EL (cell line): ENCODE measurements around the gene TMEM184A.
"Not testable (repeated sequence)": the region's sequence is repeated elsewhere in the genome, so short reads cannot be mapped to it uniquely, and the experiment has no call there.

Source experiments
- DNase-seq: peaks from one replicate; pipeline ENCODE4 v3.0.0-alpha.2; 2016

Gene TMEM184A

DNA sequence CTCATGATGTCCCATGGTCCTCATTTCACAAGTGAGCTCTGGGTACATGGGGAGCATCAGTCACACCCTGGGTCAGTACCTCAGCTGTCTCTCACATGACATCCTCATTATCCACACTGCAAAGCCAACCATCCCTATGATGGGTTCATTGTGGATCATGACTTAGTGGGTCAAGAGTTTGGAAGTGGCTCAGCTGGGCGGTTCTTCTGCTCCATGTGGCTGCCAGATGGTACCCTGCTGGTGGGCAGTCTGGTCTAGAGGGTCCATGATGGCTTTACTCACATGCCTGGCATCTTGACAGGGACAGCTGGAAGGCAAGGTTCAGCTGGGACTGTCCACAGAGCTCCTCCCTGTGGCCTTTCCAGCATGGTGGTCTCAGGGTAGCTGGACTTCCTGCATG lies 33.0 kb upstream of the TMEM184A start:
- DNase-seq, result no peak

GRCh38 chr7:1587738-1588137 lies 31.7 kb upstream of the TMEM184A start:
- DNase-seq, result no peak

DNA sequence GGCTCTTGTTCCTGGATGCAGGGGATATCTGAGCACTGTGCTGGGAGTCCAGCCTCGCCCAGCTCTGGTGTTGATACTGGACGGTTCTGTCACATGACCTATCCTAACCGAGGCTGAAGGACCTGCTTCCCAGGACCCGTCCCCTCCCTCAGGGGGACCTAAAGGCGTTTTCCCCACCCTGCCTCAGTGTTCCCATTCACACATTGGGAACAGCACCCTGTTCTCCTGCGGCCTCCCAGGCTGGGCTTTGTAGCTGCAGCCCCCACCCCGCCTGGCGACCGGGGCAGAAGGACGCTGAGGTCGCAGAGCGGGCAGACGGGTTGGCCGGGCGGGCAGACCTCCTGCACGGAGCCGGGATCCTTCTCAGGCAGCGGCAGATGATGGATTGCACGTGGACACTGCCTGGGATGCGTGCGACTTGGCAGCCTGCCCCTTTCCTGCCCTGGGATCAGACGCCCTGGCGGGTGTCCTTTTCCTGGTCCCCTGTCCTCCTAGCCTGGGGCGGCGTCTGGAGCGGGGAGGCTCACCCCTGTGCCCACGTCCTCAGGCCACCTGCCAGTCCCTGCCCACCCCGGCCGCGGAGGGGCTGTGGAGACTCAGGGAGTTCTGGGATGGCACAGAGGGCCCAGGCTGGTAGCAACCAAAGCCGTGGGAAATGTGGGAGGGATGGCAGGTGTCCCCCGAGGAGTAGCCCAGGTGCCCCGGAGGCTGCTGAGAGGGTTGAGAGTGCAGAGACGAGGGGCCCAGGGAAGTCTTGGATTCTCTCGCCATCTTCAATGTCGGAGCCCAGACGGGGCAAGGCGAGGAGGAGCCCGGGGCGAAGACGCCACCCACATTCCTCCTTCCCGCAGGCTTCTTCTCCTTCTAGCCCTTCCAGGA lies 31.1 kb upstream of the TMEM184A start:
- no peak for DNase-seq

- no peak for DNase-seq
Measured at GRCh38 chr7:1586126-1586826, 30.3 kb upstream of the TMEM184A start.

GRCh38 chr7:1585142-1585981 lies 29.4 kb upstream of the TMEM184A start:
- DNase-seq, result no peak

GRCh38 chr7:1584700-1585099 lies 28.7 kb upstream of the TMEM184A start:
- no peak for DNase-seq

GRCh38 chr7:1583241-1583930 lies 27.4 kb upstream of the TMEM184A start:
- DNase-seq, result not testable (repeated sequence)

- no peak for DNase-seq
Measured at GRCh38 chr7:1580422-1581030, 24.5 kb upstream of the TMEM184A start.

- peak; percentile 60 for DNase-seq
Measured at GRCh38 chr7:1579481-1580421, 23.7 kb upstream of the TMEM184A start.

DNA sequence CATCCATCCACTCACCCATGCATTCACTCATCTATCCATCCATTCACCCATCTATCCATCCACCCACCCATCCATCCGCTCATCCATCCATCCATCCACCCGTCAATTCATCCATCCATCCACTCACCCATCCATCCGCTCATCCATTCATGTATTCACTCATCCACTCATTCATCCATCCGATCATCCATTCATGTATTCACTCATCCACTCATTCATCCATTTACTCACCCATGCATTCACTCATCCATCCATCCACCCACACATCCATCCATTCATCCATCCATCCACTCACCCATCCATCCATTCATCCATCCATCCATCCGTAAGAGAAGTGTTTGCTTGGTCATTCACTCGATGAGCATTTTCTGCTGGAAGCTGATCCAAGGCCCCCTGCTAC lies 22.5 kb upstream of the TMEM184A start:
- DNase-seq, result no peak

- no peak for DNase-seq
Measured at GRCh38 chr7:1576521-1577253, 20.7 kb upstream of the TMEM184A start.

DNA sequence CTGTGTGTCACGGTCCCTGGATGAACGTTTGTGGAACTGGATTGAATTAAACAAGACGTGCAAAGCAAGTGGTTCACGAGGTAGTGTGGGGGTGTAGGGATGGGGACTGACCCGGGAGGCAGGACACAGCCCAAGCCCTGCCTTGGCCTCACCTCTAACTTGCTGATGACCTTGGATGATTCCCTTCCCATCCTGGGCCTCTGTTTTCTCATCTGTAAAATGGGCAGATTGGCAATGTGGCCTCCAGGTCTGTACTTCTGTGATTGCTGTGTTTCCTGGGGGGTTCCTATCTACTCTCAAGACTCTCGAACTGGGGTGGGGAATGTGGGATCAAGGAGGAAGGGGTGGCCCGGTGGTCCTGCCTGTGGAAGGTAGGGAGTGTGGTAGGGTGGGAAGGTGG lies 19.8 kb upstream of the TMEM184A start:
- no peak for DNase-seq

GRCh38 chr7:1572111-1572822 lies 16.3 kb upstream of the TMEM184A start:
- no peak for DNase-seq

- peak; percentile 89 for DNase-seq
Measured at GRCh38 chr7:1569833-1570632, 14.0 kb upstream of the TMEM184A start, which contains the start of gene PSMG3. TSS of gene PSMG3 (minus strand) at chr7:1570032. CDS start at chr7:1569339, 693 bp downstream.

DNA sequence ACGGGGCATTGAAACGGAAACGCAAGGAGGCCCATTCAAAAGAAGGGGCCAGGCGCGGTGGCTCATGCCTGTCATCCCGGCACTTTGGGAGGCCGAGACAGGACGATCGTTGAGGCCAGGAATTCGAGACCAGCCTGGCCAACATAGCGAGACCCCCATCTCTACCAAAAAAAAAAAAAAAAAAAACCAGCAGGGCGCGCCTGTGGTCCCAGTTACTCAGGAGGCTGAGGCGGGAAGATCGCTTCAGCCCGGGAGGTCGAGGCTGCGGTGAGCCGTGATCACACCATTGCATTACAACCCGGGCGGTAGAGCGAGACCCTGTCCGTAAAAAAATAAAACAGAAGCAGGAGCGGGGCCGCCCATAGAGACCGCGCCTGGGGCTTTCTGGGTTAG lies 13.4 kb upstream of the TMEM184A start:
- DNase-seq, result no peak

DNA sequence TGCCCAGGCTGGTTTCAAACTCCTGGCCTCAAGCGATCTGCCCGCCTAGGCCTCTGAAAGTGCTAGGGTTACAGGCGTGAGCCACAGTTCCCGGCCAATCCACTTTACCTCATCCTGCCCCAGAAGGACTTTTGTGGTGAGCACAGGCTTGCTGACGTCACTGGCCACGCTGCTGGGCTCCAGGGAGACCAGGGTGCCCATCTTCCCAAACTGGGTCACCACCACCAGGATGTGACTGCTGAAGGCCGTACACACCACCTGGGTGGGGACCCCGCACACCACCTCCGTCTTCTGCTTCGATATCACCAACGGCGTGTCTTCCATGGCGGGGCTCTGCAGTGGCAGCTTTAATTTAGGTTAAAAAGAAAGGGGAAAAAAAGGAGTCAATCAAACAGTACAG lies 13.0 kb upstream of the TMEM184A start:
- peak; percentile 65 for DNase-seq

DNA sequence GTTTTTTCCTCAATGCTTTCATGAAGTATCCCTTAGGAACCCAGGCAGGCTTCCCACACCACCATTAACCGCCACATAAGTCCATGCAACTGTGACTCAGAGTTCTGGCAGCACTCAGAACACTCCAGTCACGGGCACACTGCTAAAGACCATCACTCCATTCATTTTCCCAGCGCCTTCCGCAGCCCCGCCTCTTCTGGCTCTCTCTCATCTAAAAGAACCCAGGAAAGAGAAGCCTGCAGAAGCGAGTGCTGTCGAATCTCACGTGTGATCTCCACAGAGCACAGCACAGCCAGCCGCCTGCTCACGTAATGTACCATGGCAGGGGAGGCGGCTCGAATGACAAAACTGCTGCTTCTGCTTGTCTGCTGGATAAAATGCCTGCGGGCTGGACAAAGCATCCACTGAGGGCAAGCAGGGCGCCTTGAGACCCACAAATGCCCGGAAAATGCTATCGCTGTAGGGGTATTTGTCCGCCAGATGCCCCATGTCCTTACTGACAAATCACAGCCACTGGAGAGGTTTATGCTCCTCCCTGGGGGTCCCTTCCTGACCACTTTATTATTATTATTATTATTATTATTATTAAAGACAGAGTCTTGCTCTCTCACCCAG lies 12.0 kb upstream of the TMEM184A start:
- DNase-seq, result peak; percentile 43
